Measurements from ENCODE around the gene SMIM38. TPM values are rescaled to one million over a fixed set of nuclear protein-coding genes. Genes with fewer than 3 reads are reported as not detected.

The SMIM38 gene
- total RNA-seq, 1 donor, result under 0.01 TPM

DNA sequence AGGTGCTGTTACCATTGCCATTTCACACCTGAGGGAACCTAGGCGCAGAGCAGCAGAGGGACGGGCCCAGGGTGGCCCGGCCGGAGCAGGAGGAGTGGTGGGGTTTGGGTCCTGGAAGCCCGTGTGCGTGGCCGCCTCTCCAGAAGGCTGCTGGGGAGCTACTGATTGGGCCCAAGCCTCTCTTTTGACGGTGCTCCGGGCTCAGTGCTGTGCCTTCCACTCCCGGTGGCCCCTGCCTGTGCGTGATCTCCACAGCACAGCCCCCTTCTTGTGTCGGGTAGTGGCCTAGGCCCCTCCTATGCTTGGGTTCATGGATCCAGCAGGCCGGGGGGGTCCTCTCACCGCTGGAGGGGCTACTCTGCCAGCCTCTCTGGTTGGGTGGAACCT lies 41.0 kb downstream of the SMIM38 start:
- no peak for TF ChIP-seq CTCF (IDR thresholded peaks at IDR 0.05; ENCODE audit: insufficient read depth, low read depth, low read length)
- no peak overlapping the region for H3K4me3 ChIP-seq (ENCODE audit: low read depth, low read length)
- no peak for DNase-seq (ENCODE audit: low read depth)

- no peak overlapping the region for H3K4me3 ChIP-seq (ENCODE audit: low read depth, low read length)
- no peak for TF ChIP-seq CTCF (IDR thresholded peaks at IDR 0.05; ENCODE audit: insufficient read depth, low read depth, low read length)
- no peak for DNase-seq (ENCODE audit: low read depth)
Measured at GRCh38 chr11:69198891-69199582, 43.3 kb downstream of the SMIM38 start.

- no peak for TF ChIP-seq CTCF (IDR thresholded peaks at IDR 0.05; ENCODE audit: insufficient read depth, low read depth, low read length)
- H3K4me3 ChIP-seq (ENCODE audit: low read depth, low read length), result no peak overlapping the region
- DNase-seq (ENCODE audit: low read depth), result no peak
Measured at GRCh38 chr11:69199583-69200315, 44.0 kb downstream of the SMIM38 start.

- TF ChIP-seq CTCF (IDR thresholded peaks at IDR 0.05; ENCODE audit: insufficient read depth, low read depth, low read length), result no peak
- H3K4me3 ChIP-seq (ENCODE audit: low read depth, low read length), result no peak overlapping the region
- no peak for DNase-seq (ENCODE audit: low read depth)
Measured at GRCh38 chr11:69200331-69201065, 44.8 kb downstream of the SMIM38 start.

GRCh38 chr11:69201066-69201365 lies 45.3 kb downstream of the SMIM38 start:
- no peak for TF ChIP-seq CTCF (IDR thresholded peaks at IDR 0.05; ENCODE audit: insufficient read depth, low read depth, low read length)
- H3K4me3 ChIP-seq (ENCODE audit: low read depth, low read length), result no peak overlapping the region
- no peak for DNase-seq (ENCODE audit: low read depth)

- H3K4me3 ChIP-seq (ENCODE audit: low read depth, low read length), result no peak overlapping the region
- no peak for TF ChIP-seq CTCF (IDR thresholded peaks at IDR 0.05; ENCODE audit: insufficient read depth, low read depth, low read length)
- no peak for DNase-seq (ENCODE audit: low read depth)
Measured at GRCh38 chr11:69201764-69202370, 46.1 kb downstream of the SMIM38 start.
